A673 (cell line): Measurements from ENCODE around the gene GPR101.

Source experiments
- CTCF ChIP-seq: fragments of 300-800, 200-600 bp; sonication (generic); conservative IDR thresholded peaks from 2 replicates; pipeline ENCODE4 v1.5.1; 2017; ENCODE audit warnings: low read depth, mild to moderate bottlenecking, antibody characterized with exemption, low read length, moderate library complexity, mixed read lengths
- EZH2 ChIP-seq: fragments of 200-600 bp; sonication (generic); IDR thresholded peaks from 2 replicates; pipeline ENCODE4 v1.6.1; 2017; ENCODE audit warnings: borderline replicate concordance, low read depth, mild to moderate bottlenecking, mixed read lengths, antibody characterized with exemption, low read length; ENCODE audit not compliant: poor library complexity, severe bottlenecking

GRCh38 chrX:137043736-137044135 is 9.9 kb upstream of the GPR101 start:
- TF ChIP-seq CTCF = no peak
- no peak for TF ChIP-seq EZH2
